ENCODE data around the gene MAPK8IP2. TPM values are rescaled to one million over a fixed set of nuclear protein-coding genes. Genes with fewer than 3 reads are reported as not detected.
A peak's percentile ranks its signal among the peaks of the same experiment; 100 is the strongest.

MAPK8IP2 gene
- polyA plus RNA-seq, 2 donors = 0.55 to 0.61 TPM

GRCh38 chr22:50621356-50621880, 20.8 kb downstream of the MAPK8IP2 start:
- H3K4me3 ChIP-seq (ENCODE audit: low read depth in 1 of 2, low read length in 2 of 2) = peak overlapping the region in 1 of 2 donors; percentile 38
- peak overlapping the region; percentile 91 to 94 for H3K27ac ChIP-seq (ENCODE audit: low read depth in 2 of 2, low read length in 1 of 2)
- peaks cover 0 to 18% of the 10 kb centered on the region in 2 donors for H3K4me1 ChIP-seq (ENCODE audit: control insufficient read depth in 2 of 2, insufficient read depth in 2 of 2, low read length in 1 of 2)
- no peaks in the 10 kb centered on the region for H3K9me3 ChIP-seq (ENCODE audit: control insufficient read depth in 2 of 2, insufficient read depth in 1 of 2, low read depth in 1 of 2, low read length in 1 of 2)
- H3K27me3 ChIP-seq (ENCODE audit: control insufficient read depth in 1 of 2, insufficient read depth in 2 of 2, low read length in 2 of 2) = no peaks in the 10 kb centered on the region
- WGBS, 2 donors = 13 to 20% methylated on average over 10 of the region's 10 CpGs
- peaks cover 0 to 14% of the 10 kb centered on the region in 2 donors for H3K36me3 ChIP-seq (ENCODE audit: control insufficient read depth in 2 of 2, insufficient read depth in 2 of 2, low read length in 1 of 2)

- H3K4me1 ChIP-seq (ENCODE audit: control insufficient read depth in 2 of 2, insufficient read depth in 2 of 2, low read length in 1 of 2) = peaks cover 0 to 23% of the 10 kb centered on the region in 2 donors
- peak overlapping the region; percentile 91 to 96 for H3K27ac ChIP-seq (ENCODE audit: low read depth in 2 of 2, low read length in 1 of 2)
- H3K9me3 ChIP-seq (ENCODE audit: control insufficient read depth in 2 of 2, insufficient read depth in 1 of 2, low read depth in 1 of 2, low read length in 1 of 2) = no peaks in the 10 kb centered on the region
- H3K36me3 ChIP-seq (ENCODE audit: control insufficient read depth in 2 of 2, insufficient read depth in 2 of 2, low read length in 1 of 2) = peaks cover 0 to 14% of the 10 kb centered on the region in 2 donors
- 13 to 15% methylated on average over 18 of the region's 18 CpGs for WGBS, 2 donors
- no peaks in the 10 kb centered on the region for H3K27me3 ChIP-seq (ENCODE audit: control insufficient read depth in 1 of 2, insufficient read depth in 2 of 2, low read length in 2 of 2)
- peak overlapping the region; percentile 5 to 38 for H3K4me3 ChIP-seq (ENCODE audit: low read depth in 1 of 2, low read length in 2 of 2)
Observed at GRCh38 chr22:50621948-50622722, 21.5 kb downstream of the MAPK8IP2 start.

- peak overlapping the region; percentile 91 to 96 for H3K27ac ChIP-seq (ENCODE audit: low read depth in 2 of 2, low read length in 1 of 2)
- H3K27me3 ChIP-seq (ENCODE audit: control insufficient read depth in 1 of 2, insufficient read depth in 2 of 2, low read length in 2 of 2) = no peaks in the 10 kb centered on the region
- WGBS, 2 donors = 42 to 46% methylated on average over 16 of the region's 16 CpGs
- H3K4me3 ChIP-seq (ENCODE audit: low read depth in 1 of 2, low read length in 2 of 2) = no peak overlapping the region
- peaks cover 0 to 14% of the 10 kb centered on the region in 2 donors for H3K36me3 ChIP-seq (ENCODE audit: control insufficient read depth in 2 of 2, insufficient read depth in 2 of 2, low read length in 1 of 2)
- no peaks in the 10 kb centered on the region for H3K9me3 ChIP-seq (ENCODE audit: control insufficient read depth in 2 of 2, insufficient read depth in 1 of 2, low read depth in 1 of 2, low read length in 1 of 2)
- H3K4me1 ChIP-seq (ENCODE audit: control insufficient read depth in 2 of 2, insufficient read depth in 2 of 2, low read length in 1 of 2) = peaks cover 0 to 23% of the 10 kb centered on the region in 2 donors
Observed at GRCh38 chr22:50622723-50623327, 22.2 kb downstream of the MAPK8IP2 start.

- Histone ChIP-seq H3K27me3 (ENCODE audit: control insufficient read depth in 1 of 2, insufficient read depth in 2 of 2, low read length in 2 of 2) (no peaks in the 10 kb centered on the region), H3K27ac (ENCODE audit: low read depth in 2 of 2, low read length in 1 of 2) (no peak overlapping the region), H3K36me3 (ENCODE audit: control insufficient read depth in 2 of 2, insufficient read depth in 2 of 2, low read length in 1 of 2) (peaks cover 0 to 14% of the 10 kb centered on the region in 2 donors), H3K9me3 (ENCODE audit: control insufficient read depth in 2 of 2, insufficient read depth in 1 of 2, low read depth in 1 of 2, low read length in 1 of 2) (no peaks in the 10 kb centered on the region), H3K4me1 (ENCODE audit: control insufficient read depth in 2 of 2, insufficient read depth in 2 of 2, low read length in 1 of 2) (peaks cover 0 to 31% of the 10 kb centered on the region in 2 donors), H3K4me3 (ENCODE audit: low read depth in 1 of 2, low read length in 2 of 2) (no peak overlapping the region)
- WGBS, 2 donors = 74 to 78% methylated on average over 16 of the region's 16 CpGs
Observed at GRCh38 chr22:50624347-50625130, 23.9 kb downstream of the MAPK8IP2 start.

GRCh38 chr22:50625131-50625567, 24.6 kb downstream of the MAPK8IP2 start:
- 77 to 79% methylated on average over 14 of the region's 14 CpGs for WGBS, 2 donors
- no peak overlapping the region for H3K27ac ChIP-seq (ENCODE audit: low read depth in 2 of 2, low read length in 1 of 2)
- peaks cover 0 to 14% of the 10 kb centered on the region in 2 donors for H3K36me3 ChIP-seq (ENCODE audit: control insufficient read depth in 2 of 2, insufficient read depth in 2 of 2, low read length in 1 of 2)
- peaks cover 0 to 31% of the 10 kb centered on the region in 2 donors for H3K4me1 ChIP-seq (ENCODE audit: control insufficient read depth in 2 of 2, insufficient read depth in 2 of 2, low read length in 1 of 2)
- H3K27me3 ChIP-seq (ENCODE audit: control insufficient read depth in 1 of 2, insufficient read depth in 2 of 2, low read length in 2 of 2) = no peaks in the 10 kb centered on the region
- no peak overlapping the region for H3K4me3 ChIP-seq (ENCODE audit: low read depth in 1 of 2, low read length in 2 of 2)
- no peaks in the 10 kb centered on the region for H3K9me3 ChIP-seq (ENCODE audit: control insufficient read depth in 2 of 2, insufficient read depth in 1 of 2, low read depth in 1 of 2, low read length in 1 of 2)

- Histone ChIP-seq H3K4me3 (ENCODE audit: low read depth in 1 of 2, low read length in 2 of 2) (no peak overlapping the region), H3K4me1 (ENCODE audit: control insufficient read depth in 2 of 2, insufficient read depth in 2 of 2, low read length in 1 of 2) (peaks cover 0 to 29% of the 10 kb centered on the region in 2 donors), H3K9me3 (ENCODE audit: control insufficient read depth in 2 of 2, insufficient read depth in 1 of 2, low read depth in 1 of 2, low read length in 1 of 2) (no peaks in the 10 kb centered on the region), H3K27me3 (ENCODE audit: control insufficient read depth in 1 of 2, insufficient read depth in 2 of 2, low read length in 2 of 2) (no peaks in the 10 kb centered on the region), H3K27ac (ENCODE audit: low read depth in 2 of 2, low read length in 1 of 2) (no peak overlapping the region), H3K36me3 (ENCODE audit: control insufficient read depth in 2 of 2, insufficient read depth in 2 of 2, low read length in 1 of 2) (peaks cover 0 to 14% of the 10 kb centered on the region in 2 donors)
- WGBS, 2 donors = 91 to 93% methylated on average over 27 of the region's 27 CpGs
Observed at GRCh38 chr22:50625568-50626313, 25.1 kb downstream of the MAPK8IP2 start.

GRCh38 chr22:50626314-50626849, 25.8 kb downstream of the MAPK8IP2 start:
- Histone ChIP-seq H3K9me3 (ENCODE audit: control insufficient read depth in 2 of 2, insufficient read depth in 1 of 2, low read depth in 1 of 2, low read length in 1 of 2) (no peaks in the 10 kb centered on the region), H3K4me3 (ENCODE audit: low read depth in 1 of 2, low read length in 2 of 2) (no peak overlapping the region), H3K4me1 (ENCODE audit: control insufficient read depth in 2 of 2, insufficient read depth in 2 of 2, low read length in 1 of 2) (peaks cover 0 to 27% of the 10 kb centered on the region in 2 donors), H3K27ac (ENCODE audit: low read depth in 2 of 2, low read length in 1 of 2) (no peak overlapping the region), H3K36me3 (ENCODE audit: control insufficient read depth in 2 of 2, insufficient read depth in 2 of 2, low read length in 1 of 2) (peaks cover 0 to 14% of the 10 kb centered on the region in 2 donors), H3K27me3 (ENCODE audit: control insufficient read depth in 1 of 2, insufficient read depth in 2 of 2, low read length in 2 of 2) (no peaks in the 10 kb centered on the region)
- WGBS, 2 donors = 85 to 90% methylated on average over 12 of the region's 12 CpGs

- peak overlapping the region; percentile 61 to 89 for H3K4me3 ChIP-seq (ENCODE audit: low read depth in 1 of 2, low read length in 2 of 2)
- H3K9me3 ChIP-seq (ENCODE audit: control insufficient read depth in 2 of 2, insufficient read depth in 1 of 2, low read depth in 1 of 2, low read length in 1 of 2) = no peaks in the 10 kb centered on the region
- peaks cover 0 to 14% of the 10 kb centered on the region in 2 donors for H3K36me3 ChIP-seq (ENCODE audit: control insufficient read depth in 2 of 2, insufficient read depth in 2 of 2, low read length in 1 of 2)
- peaks cover 0 to 24% of the 10 kb centered on the region in 2 donors for H3K4me1 ChIP-seq (ENCODE audit: control insufficient read depth in 2 of 2, insufficient read depth in 2 of 2, low read length in 1 of 2)
- 64 to 69% methylated on average over 39 to 42 of the region's 42 CpGs for WGBS, 2 donors
- no peaks in the 10 kb centered on the region for H3K27me3 ChIP-seq (ENCODE audit: control insufficient read depth in 1 of 2, insufficient read depth in 2 of 2, low read length in 2 of 2)
- peak overlapping the region; percentile 61 to 82 for H3K27ac ChIP-seq (ENCODE audit: low read depth in 2 of 2, low read length in 1 of 2)
Observed at GRCh38 chr22:50626850-50627641, 26.5 kb downstream of the MAPK8IP2 start.
